ENCODE measurements around the gene BTBD9.

GRCh38 chr6:38638941-38639497 is 710 bp downstream of the BTBD9 start:
- TF ChIP-seq, protein P1, sequence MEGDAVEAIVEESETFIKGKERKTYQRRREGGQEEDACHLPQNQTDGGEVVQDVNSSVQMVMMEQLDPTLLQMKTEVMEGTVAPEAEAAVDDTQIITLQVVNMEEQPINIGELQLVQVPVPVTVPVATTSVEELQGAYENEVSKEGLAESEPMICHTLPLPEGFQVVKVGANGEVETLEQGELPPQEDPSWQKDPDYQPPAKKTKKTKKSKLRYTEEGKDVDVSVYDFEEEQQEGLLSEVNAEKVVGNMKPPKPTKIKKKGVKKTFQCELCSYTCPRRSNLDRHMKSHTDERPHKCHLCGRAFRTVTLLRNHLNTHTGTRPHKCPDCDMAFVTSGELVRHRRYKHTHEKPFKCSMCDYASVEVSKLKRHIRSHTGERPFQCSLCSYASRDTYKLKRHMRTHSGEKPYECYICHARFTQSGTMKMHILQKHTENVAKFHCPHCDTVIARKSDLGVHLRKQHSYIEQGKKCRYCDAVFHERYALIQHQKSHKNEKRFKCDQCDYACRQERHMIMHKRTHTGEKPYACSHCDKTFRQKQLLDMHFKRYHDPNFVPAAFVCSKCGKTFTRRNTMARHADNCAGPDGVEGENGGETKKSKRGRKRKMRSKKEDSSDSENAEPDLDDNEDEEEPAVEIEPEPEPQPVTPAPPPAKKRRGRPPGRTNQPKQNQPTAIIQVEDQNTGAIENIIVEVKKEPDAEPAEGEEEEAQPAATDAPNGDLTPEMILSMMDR (IDR thresholded peaks at IDR 0.05), result no peak
- no peak for TF ChIP-seq POLR2A (IDR thresholded peaks at IDR 0.05)

All from Peyer's patch (tissue), 4 donors.